ENCODE data around the gene TBC1D19.

DNA sequence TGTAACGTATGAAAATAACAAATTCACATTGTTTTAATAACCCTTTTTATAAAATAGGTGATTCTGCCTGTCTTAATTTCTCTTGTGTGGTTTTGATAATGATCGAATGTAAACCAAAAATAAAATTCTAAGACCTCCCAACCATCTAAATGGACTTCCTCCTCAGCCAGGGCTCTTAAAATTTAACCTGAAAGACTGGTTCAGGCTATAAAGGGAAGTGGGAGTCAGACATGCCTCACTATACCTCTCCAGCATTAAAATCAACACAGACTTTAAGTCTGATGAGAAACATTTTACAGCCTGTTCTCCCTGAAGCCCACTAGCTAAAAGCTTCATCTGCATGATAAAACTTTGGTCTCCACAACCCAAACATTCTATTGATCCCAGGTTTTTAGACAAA lies 179.2 kb downstream of the TBC1D19 start:
- TF ChIP-seq POLR2AphosphoS5 (IDR thresholded peaks at IDR 0.05) (no peak), POLR2A (IDR thresholded peaks at IDR 0.05) (no peak)

Data from stomach (tissue), 4 donors.